HG03521 (cell line): ENCODE data around the gene CACNA1I.

Experiments used
- ATAC-seq: cut with Tn5 transposase; IDR thresholded peaks from one replicate; pipeline ENCODE4 v1.9.1; 2021; ENCODE audit warnings: mild to moderate bottlenecking, moderate library complexity; ENCODE audit not compliant: unreplicated experiment

Gene CACNA1I

DNA sequence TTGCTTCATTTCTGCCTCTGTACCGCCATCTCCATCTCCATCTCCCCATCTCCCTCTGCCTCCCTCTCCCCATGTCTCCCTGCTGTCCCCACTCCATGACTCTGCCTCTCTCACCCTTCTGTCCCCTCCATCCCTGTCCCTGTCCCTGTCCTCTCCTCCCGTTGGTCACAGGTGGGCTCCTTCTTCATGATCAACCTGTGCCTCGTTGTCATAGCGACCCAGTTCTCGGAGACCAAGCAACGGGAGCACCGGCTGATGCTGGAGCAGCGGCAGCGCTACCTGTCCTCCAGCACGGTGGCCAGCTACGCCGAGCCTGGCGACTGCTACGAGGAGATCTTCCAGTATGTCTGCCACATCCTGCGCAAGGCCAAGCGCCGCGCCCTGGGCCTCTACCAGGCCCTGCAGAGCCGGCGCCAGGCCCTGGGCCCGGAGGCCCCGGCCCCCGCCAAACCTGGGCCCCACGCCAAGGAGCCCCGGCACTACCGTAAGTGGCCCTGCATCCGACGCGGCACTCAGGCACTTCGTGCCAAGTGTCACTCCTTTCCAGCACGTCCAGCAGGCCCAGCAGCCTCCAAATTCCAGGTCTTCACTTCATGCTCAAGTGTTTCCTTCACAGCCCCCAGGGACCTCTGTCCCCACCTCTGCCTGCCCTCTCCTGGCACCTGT lies 76.0 kb downstream of the CACNA1I start:
- ATAC-seq, result no peak

DNA sequence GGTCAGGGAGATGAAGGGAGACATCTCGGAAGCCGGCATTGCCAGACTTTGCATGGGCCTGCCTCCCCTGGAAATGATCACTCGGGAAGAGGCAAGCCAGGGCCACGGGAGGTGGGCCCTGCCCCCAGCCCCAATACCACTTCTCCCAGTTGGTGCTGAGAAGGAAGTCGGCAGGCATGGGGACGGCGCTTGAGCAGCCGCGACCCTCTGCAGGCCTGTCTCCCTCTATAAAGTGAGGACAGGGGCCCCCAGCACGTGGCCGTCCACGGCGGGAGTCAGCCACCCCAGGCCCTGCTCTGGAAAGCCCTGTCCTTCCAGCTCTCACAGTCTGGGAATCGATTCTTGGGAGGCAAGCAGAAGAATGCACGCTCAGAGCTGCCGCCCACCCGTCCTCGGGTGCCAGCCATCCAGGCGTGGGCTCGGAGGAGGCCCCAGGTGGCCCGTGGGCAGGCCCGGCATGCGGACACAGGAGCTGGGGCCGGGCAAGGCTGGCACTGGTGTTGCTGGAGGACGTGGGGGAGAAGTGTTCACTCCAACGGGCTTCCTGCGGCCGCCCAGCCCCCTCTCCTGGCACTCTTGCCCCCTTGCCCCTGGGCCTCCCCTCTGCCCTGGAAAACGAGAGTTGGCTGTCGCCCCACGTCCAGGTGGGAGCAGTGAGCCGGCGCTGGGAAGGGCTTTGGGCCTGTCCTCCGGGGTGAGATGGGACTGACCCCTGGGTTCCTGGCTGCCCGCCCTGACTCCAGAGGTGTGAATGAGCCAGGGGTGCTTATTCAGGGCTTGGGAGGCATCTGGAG lies 77.5 kb downstream of the CACNA1I start:
- ATAC-seq, result no peak

DNA sequence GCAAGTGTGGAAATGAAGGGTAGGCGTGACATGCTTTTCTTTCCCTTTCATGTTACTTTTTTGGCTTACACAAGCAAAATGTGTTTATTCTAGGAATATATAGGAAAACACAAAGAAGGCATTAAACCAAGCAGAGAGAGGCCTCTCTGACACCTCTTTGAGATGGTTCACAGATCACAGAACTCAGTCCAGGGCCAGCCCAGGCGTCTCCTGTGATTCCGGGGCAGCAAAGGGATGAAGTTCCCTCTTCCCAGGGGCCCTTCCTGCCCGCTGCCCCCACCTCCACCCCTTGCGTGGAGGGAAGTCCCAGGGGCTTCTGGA lies 78.0 kb downstream of the CACNA1I start:
- no peak for ATAC-seq

DNA sequence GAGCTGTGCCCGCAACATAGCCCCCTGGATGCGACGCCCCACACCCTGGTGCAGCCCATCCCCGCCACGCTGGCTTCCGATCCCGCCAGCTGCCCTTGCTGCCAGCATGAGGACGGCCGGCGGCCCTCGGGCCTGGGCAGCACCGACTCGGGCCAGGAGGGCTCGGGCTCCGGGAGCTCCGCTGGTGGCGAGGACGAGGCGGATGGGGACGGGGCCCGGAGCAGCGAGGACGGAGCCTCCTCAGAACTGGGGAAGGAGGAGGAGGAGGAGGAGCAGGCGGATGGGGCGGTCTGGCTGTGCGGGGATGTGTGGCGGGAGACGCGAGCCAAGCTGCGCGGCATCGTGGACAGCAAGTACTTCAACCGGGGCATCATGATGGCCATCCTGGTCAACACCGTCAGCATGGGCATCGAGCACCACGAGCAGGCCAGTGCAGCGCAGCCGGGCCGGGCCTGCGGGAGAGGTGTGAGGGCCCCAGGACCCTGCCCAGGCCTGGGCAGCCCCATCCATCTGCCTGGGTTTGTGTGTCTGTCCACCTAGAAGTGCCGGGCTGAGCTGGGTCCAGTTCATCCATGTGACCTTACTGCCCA lies 79.0 kb downstream of the CACNA1I start:
- ATAC-seq, result no peak

DNA sequence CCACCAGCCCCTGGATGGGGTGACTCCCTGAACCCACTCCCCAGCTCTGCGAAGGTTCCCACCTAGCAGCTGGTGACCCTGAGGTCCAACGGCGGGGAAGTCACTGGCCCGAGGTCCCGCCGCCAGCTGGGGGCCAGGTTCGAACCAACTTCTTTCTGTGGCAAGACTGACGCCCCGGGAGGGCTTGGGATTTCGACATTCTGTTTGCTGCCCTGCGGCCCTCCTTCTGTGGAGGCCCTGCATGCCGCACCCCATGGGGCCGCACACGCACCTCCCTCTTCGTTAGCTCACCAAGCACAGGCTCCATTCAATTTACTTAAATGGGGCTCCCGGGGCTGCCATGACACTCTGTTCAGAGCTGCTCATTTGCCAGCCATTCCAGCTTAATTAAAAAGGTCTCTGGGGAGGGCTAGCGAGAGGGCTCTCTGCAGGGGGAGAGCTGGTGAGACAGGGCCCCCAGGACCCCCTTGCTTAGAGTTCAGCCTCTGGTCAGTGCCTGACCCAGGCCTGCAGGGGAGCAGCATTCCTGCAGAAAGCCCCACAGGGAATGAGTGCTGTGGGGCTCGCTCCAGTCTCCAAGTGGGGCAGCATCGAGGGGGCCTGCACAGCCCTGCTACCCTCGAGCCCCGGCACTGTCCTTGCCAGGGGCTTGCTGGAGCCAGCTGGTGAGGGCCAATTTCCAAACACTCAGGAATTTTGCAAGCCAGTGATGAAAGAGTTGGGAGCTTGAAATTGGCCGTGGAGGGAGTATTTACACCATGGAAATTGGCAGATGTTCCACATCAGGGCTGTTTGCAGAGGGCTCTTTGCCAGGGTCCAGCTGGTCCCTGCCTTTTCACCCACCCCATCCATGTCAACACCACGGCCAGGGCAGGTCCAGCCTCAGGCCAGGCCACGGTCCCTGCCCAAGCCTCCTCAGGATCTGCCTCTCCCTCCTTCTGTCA lies 80.8 kb downstream of the CACNA1I start:
- no peak for ATAC-seq

DNA sequence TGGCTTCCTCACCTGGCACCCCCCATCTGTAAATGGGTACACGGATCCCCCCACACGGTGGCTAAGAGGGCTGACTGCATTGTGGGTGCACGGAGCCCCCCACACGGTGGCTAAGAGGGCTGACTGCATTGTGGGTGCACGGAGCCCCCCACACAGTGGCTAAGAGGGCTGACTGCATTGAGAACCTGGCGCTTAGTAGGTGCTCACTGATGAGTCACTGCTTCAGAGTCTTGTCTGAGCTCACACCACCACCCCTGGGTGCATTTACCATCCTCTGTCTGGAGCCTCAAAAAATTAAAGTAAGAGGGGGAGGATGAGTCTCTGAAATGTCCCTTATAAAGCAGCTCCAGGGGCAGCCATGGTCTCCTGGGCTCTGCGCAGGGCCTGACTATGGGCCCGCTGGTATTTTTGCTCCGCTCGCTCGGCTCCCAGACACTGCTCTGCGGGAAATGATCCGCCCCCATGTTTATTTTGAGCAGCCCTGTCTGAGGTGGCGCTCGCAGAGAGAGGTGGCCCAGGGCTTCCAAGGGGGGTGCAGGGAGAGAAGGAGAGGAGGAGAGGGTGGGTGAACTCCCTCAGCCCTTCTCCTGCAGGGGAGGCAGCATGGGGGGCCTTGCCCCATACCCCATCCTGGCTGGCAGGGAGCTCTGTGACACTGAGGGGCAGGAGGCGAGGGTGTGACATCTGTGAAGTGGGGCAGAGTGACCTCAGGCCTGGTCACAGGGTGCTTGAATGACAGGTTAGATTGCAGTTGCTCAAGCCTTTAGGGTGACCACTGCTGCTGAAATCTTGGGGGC lies 82.6 kb downstream of the CACNA1I start:
- ATAC-seq, result no peak

DNA sequence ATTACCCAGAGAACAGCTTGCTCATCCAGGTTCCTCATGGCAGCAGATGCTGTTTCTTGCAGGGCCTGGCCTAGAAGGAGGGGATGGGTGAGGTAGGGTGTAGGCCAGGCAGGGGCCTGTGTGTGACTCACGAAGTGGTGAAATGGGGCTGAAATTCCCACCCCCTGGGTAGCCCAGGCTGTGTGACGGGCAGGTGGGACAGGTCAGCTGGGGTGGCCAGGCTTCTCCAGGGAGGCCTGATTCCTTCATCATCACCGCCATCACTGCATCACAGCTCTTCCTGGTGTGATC lies 83.2 kb downstream of the CACNA1I start:
- no peak for ATAC-seq

DNA sequence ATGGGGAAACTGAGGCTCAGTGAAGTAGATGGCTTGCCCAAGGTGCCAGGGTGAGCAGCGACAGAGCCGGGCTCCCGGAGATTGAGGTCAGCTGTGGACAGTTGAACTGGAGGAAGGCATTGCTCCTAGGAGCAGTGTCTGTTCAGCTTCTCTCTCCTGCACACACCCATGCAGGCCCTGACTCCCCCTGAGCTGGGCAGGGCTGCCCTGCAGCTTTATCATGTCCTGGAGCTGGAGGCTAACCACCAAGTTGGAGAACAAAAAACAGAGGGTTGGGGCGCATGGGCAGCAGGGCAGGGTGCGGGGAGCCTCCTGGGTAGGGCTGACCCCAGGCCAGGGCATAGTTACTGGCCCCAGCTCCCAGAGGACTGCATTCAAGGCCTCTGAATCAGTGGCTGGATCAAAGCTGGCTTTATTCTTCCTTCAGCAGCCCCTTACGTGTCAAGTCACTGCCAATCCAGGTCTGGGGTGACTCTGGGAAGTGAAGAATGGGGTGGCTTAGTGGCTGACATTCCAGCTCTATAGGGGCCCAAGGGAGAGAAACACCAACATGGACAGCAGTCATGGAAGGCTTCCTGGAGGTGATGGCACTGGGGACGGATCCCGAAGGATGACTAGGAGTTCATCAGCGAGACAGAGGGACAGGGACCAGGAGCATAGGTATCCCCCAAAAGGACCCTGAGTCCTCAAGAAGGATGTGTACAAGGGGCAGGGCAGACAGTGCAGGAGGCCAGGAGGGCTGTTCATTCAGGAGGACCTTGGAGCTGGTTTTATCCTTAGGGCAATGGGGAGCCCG lies 83.8 kb downstream of the CACNA1I start:
- no peak for ATAC-seq

DNA sequence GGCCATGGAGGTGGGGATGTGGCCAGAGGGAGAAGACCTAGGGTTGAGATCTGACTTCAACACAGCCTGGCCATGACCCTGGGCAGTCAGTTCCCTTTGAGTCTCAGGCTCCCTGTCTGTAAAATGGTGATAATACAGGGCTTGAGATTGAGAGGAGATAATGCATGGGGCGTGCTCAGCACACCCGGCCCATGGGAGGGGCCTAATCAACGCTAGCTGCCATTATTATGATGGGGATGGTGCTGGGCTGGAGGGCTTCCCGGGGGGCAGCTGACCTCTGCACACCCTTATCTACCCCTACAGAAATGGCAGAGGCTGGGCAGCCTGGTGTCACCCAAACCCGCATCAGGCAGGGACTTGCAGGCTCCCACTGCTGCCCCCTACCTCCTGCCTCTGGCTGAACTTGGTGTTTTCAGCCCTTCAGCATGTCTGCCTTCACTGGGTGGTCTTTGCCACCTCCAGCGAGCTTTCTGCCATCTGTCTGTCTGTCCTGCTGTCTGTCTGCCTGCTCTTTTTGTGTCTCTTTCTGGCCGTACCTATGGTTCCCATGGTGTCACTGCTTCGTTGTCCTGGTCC lies 84.5 kb downstream of the CACNA1I start:
- no peak for ATAC-seq

DNA sequence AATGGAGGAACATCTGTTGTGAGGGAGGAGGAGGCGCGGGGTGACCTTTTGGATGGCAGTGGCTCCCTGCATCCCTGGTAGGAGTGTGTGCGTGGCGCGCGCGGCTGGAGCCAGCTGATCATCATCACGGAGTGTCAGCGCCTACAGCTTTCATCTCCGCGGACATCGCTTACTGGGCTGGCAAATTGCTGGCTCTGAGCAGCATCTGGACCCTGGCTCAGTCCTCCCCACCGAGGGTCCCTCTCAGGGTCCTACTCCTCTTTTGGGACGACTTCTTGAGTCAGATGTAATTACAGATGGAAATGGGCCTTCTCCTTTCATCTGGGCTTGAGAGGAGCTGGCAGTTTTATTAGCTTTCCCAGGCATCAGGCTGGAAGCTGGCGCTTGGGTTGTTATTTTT lies 85.3 kb downstream of the CACNA1I start:
- ATAC-seq, result no peak

DNA sequence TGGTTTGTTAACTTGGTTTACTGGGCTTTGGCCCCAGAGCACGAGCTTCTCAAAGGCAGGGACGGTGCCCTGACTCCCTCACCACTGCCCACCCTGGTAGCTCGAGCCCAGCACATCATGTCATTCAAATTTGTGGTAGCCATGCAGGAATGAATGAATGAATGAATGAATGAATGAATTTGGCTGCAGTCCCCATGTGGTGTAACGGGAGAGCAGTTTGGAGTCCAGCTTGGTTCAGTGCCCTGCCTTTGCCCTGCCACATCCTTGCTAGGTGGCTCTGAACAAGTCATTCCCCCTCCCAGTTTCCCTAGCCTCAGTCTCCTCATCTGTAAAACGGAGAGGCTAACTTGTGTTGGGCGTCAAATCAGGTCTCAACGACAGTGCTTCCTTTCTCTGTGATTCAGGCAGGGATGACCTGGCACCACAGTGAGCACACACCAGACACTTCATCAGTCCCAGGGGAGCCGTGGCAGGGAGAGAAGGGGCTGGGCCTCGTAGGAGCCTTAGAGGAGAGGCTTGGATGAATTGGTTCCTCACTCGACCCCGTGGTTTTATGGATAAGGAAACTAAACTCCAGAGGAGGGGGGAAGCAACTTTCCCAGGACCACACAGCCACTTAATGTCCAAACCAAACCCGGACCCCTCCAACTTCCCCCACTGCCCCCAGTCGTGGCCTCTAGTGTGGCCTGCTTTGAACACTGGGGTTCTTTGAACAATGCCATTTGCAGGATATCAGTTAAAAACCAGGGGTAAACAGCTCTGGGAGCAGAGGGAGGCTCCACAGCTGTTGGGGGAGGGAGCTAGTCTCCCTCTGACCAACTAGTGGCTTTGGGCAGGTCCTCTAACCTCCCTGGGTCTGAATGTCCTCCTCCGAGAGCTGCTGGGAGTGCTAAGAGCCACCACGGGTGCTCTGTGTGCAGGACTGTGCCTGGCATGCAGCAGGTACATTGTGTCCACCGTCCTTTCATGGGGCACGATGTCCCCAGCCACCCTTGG lies 86.2 kb downstream of the CACNA1I start:
- ATAC-seq, result no peak

DNA sequence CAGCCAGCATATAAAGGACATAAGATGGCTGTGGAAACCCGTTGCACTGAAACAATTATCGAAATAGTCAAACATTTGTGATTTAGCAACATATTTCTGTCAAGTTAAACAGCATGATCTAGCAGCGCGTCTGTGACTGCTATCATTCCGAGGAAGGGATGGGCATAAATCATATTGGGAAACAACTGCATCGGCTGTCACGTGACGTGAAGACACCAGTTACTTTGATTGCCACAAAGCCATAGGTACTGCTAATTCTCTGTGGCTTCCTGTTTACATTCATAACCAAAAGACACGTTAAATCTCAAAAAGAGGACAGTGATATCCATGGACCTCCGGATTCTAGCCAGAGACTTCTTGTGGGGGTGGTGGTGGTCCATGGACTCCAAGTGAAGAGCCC lies 87.8 kb downstream of the CACNA1I start:
- ATAC-seq, result no peak

DNA sequence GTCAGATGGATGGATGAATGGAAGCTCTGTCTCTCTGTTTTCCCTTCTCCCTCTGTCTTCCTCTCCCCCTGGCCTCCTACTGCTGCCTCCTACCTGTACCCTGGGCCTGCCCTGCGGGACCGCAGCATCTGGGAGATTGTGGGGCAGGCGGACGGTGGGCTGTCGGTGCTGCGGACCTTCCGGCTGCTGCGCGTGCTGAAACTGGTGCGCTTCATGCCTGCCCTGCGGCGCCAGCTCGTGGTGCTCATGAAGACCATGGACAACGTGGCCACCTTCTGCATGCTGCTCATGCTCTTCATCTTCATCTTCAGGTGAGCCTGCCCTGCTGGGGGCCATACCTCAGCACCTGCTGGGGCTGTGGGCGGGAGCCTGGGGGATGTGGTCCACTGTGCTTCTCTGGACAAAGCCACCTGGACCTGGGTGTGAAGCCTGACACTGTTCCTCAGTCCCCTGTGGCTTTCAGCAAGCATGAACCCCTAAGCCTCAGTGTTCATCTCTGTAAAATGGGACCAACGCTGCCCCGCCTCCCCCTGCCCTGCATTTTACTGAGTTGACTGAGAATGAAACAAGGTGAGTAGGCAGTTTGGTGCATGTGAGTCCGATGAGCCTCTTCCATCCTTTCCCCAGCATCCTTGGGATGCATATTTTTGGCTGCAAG lies 88.4 kb downstream of the CACNA1I start:
- no peak for ATAC-seq

DNA sequence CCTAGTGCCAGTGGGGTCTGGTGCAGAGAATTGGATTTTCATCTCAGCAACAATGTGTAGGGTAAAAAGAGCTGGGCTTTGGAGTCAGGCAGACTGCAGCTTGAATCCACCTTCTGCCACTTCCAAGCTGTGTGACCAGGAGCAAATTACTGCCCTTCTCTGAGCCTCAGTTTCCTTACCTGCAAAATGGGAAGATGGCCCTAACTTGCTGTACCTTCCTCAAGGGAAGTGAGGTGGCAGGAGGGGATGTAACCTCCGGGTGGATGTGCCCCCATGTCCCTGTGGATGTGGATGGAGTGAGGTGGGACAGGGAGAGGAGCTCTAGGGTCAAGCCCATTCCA lies 90.9 kb downstream of the CACNA1I start:
- ATAC-seq, result no peak

DNA sequence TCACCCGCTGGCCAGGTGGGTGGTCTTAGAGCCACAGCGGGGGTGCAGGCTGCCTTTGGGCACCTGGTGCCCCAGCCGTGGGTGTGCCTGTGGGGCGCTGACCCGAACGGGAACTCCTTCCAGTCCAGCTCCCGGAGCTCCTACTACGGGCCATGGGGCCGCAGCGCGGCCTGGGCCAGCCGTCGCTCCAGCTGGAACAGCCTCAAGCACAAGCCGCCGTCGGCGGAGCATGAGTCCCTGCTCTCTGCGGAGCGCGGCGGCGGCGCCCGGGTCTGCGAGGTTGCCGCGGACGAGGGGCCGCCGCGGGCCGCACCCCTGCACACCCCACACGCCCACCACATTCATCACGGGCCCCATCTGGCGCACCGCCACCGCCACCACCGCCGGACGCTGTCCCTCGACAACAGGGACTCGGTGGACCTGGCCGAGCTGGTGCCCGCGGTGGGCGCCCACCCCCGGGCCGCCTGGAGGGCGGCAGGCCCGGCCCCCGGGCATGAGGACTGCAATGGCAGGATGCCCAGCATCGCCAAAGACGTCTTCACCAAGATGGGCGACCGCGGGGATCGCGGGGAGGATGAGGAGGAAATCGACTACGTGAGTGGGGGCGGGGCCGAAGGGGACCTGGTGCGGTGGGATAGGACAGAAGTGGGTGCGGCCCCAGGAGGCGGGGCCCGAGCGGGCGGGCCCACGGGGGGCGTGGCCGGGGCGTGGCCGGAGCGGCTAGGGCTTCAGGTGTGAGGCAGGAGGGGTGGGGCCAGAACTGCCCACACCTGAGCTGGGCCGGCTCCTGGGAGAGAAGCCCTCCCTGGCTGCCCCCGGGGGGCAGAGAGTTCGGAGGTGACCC lies 91.5 kb downstream of the CACNA1I start:
- ATAC-seq, result no peak

DNA sequence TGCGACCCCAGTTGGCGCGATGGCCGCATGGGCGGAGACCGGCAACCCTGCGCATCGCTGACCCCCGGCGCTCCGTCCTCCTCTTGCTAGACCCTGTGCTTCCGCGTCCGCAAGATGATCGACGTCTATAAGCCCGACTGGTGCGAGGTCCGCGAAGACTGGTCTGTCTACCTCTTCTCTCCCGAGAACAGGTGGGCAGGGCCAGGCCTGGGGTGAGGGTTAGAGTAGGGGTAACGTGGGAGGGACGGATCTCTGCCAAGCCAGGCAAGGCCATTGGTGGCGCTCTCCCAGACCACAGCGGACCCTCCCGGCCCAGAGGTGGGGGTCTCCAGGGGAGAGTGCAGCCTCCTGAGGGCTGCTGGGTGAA lies 92.1 kb downstream of the CACNA1I start:
- no peak for ATAC-seq

DNA sequence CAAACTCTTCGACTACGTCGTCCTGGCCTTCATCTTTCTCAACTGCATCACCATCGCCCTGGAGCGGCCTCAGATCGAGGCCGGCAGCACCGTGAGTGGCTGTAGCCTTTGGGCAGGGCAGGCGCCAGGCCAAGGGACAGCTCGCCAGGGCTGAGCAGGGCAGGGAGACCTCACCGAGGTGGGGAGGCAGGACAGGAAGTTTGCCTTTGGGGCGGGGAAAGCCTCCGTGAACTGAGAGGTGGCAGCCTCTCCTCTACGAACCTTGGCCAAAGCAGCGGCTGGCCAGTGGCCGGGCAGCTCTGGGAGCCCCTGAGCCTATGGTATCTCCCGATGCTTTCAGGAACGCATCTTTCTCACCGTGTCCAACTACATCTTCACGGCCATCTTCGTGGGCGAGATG lies 93.2 kb downstream of the CACNA1I start:
- ATAC-seq, result no peak
